Trophoblast cell (in vitro differentiated cells and primary cell): ENCODE results near the gene ITGA11.

Source experiments
- DNase-seq, 2 donors: peaks; one replicate each; pipeline ENCODE4 v3.0.0-alpha.2; 2016
- H2AFZ ChIP-seq: 2 replicates; pipeline ENCODE4 v1.6.1; 2013; ENCODE audit warnings: low read length, moderate library complexity, mild to moderate bottlenecking; ENCODE audit not compliant: insufficient read depth, poor library complexity
- H2AK5ac ChIP-seq: 2 replicates; pipeline ENCODE4 v1.6.1; 2013; ENCODE audit warnings: mild to moderate bottlenecking, low read length
- H2BK120ac ChIP-seq: 2 replicates; pipeline ENCODE4 v1.6.1; 2013; ENCODE audit warnings: low read length, mild to moderate bottlenecking, moderate library complexity; ENCODE audit not compliant: insufficient read depth, poor library complexity
- H2BK12ac ChIP-seq: 2 replicates; pipeline ENCODE4 v1.6.1; 2013; ENCODE audit warnings: mild to moderate bottlenecking, low read length, moderate library complexity
- H2BK5ac ChIP-seq: 2 replicates; pipeline ENCODE4 v1.6.1; 2013; ENCODE audit warnings: low read length, low read depth, moderate library complexity, mild to moderate bottlenecking; ENCODE audit not compliant: poor library complexity
- H3K14ac ChIP-seq: 2 replicates; pipeline ENCODE4 v1.6.1; 2013; ENCODE audit warnings: mild to moderate bottlenecking, low read length
- H3K18ac ChIP-seq: 2 replicates; pipeline ENCODE4 v1.6.1; 2013; ENCODE audit warnings: mild to moderate bottlenecking, low read length
- H3K23ac ChIP-seq: 2 replicates; pipeline ENCODE4 v1.6.1; 2013; ENCODE audit warnings: low read length
- H3K27ac ChIP-seq: 2 replicates; pipeline ENCODE4 v1.5.1; 2013; ENCODE audit warnings: low read depth, mild to moderate bottlenecking, inconsistent platforms, low read length, moderate library complexity
- H3K27me3 ChIP-seq: 2 replicates; pipeline ENCODE4 v1.6.1; 2013; ENCODE audit warnings: inconsistent platforms, mild to moderate bottlenecking, low read length, moderate library complexity; ENCODE audit not compliant: insufficient read depth
- H3K36me3 ChIP-seq, 2 experiments: 1 replicate in 1 of 2; 2 replicates in 1 of 2; pipeline ENCODE4 v1.6.1; 2013; ENCODE audit warnings: low read length in 2 of 2, mild to moderate bottlenecking in 2 of 2, moderate library complexity in 1 of 2; ENCODE audit not compliant: insufficient read depth in 2 of 2, control insufficient read depth in 1 of 2
- H3K4ac ChIP-seq: 2 replicates; pipeline ENCODE4 v1.6.1; 2013; ENCODE audit warnings: low read depth, mild to moderate bottlenecking, low read length, moderate library complexity
- H3K4me1 ChIP-seq, 2 experiments: 1 replicate in 1 of 2; 2 replicates in 1 of 2; pipeline ENCODE4 v1.6.1; 2013; ENCODE audit warnings: low read length in 2 of 2, mild to moderate bottlenecking in 2 of 2, moderate library complexity in 1 of 2; ENCODE audit not compliant: insufficient read depth in 2 of 2, control insufficient read depth in 1 of 2
- H3K4me2 ChIP-seq: 2 replicates; pipeline ENCODE4 v1.6.1; 2013; ENCODE audit warnings: inconsistent platforms, mild to moderate bottlenecking, low read length, moderate library complexity
- H3K4me3 ChIP-seq: 2 replicates; pipeline ENCODE4 v1.5.1; 2013; ENCODE audit warnings: mild to moderate bottlenecking, low read depth, low read length, inconsistent platforms
- H3K79me1 ChIP-seq: one replicate; pipeline ENCODE4 v1.6.1; 2013; ENCODE audit warnings: low read length
- H3K79me2 ChIP-seq: 2 replicates; pipeline ENCODE4 v1.6.1; 2013; ENCODE audit warnings: low read length, mild to moderate bottlenecking; ENCODE audit not compliant: control insufficient read depth, insufficient read depth, poor library complexity
- H3K9ac ChIP-seq: 2 replicates; pipeline ENCODE4 v1.6.1; 2013; ENCODE audit warnings: mild to moderate bottlenecking, low read length
- H3K9me3 ChIP-seq: 2 replicates; pipeline ENCODE4 v1.6.1; 2013; ENCODE audit warnings: low read depth, mild to moderate bottlenecking, control low read depth, inconsistent platforms, low read length; ENCODE audit not compliant: insufficient read depth
- H4K12ac ChIP-seq: 2 replicates; pipeline ENCODE4 v1.6.1; 2013; ENCODE audit warnings: low read depth, mild to moderate bottlenecking, low read length, moderate library complexity
- H4K8ac ChIP-seq: 2 replicates; pipeline ENCODE4 v1.6.1; 2013; ENCODE audit warnings: low read depth, mild to moderate bottlenecking, low read length, moderate library complexity
- H4K91ac ChIP-seq: one replicate; pipeline ENCODE4 v1.6.1; 2013; ENCODE audit warnings: low read depth, mild to moderate bottlenecking, low read length, moderate library complexity
- WGBS: extraction: QIAGEN DNeasy Blood & Tissue Kit; methylation state at CpG from one replicate; pipeline ENCODE4 v1.1.7; 2013; ENCODE audit warnings: missing lambda C conversion rate; ENCODE audit not compliant: insufficient read length, insufficient coverage; ENCODE audit errors: extremely low coverage; 5-methylcytosine and 5-hydroxymethylcytosine counted together

ITGA11 gene

DNA sequence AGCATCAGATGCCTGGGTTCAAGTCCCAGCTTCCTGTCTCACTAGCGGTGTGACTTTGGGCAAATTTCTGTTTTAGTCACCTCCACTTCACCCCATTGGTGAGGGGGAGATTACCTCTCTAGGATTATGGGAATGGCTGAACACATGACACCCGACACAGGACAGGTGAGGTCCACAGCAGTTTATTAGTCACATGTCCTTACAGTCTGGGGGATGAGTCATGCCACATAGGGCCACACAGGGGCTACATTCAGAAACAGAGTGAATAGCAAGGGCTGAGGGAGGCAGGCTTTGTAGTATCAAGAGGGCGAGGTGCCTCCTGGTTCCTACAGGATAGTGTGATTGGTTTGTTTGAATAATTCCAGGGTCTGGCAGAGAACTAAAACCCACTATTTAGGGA, 15.2 kb upstream of the ITGA11 start:
- Histone ChIP-seq H3K4ac (no peak overlapping the region), H2BK120ac (no peak overlapping the region), H3K27me3 (no peaks in the 10 kb centered on the region), H3K9me3 (no peaks in the 10 kb centered on the region), H4K12ac (no peak overlapping the region), H3K14ac (no peak overlapping the region), H3K9ac (no peak overlapping the region), H3K4me3 (no peak overlapping the region), H3K79me2 (no peaks in the 10 kb centered on the region), H3K27ac (no peak overlapping the region), H2AFZ (no peak overlapping the region), H2BK12ac (no peak overlapping the region), H3K36me3 (no peaks in the 10 kb centered on the region), H3K4me1 (no peaks in the 10 kb centered on the region), H4K8ac (no peak overlapping the region), H2AK5ac (no peak overlapping the region), H3K79me1 (no peaks in the 10 kb centered on the region), H3K18ac (no peak overlapping the region), H4K91ac (no peak overlapping the region), H2BK5ac (no peak overlapping the region), H3K4me2 (no peak overlapping the region), H3K23ac (no peak overlapping the region)
- DNase-seq, result no peak
- WGBS, result no CpG with 5 or more reads among the region's 3 CpGs

DNA sequence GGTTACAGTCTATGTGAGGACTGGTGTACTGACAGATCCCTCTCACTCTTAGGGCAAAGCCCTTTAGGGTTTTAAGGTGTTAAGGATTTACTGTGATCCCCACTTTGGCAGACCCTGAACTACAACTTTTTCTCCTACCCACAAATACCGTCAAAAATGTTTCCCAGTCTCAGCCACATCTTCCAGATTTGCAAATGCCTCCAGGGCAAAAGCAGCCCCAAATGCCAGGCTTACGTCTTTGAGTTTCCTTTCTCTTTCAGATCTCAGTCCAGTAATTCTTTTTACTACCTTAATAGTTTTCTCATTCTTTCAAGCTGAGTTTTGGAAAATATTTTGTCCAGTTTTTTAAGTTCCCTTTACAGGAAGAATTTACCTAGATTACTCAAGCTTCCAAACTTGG, 13.4 kb upstream of the ITGA11 start:
- no peak overlapping the region for H2BK120ac ChIP-seq
- H3K4me3 ChIP-seq, result no peak overlapping the region
- no peak overlapping the region for H2AK5ac ChIP-seq
- H2BK12ac ChIP-seq, result no peak overlapping the region
- H3K79me1 ChIP-seq, result no peaks in the 10 kb centered on the region
- H2AFZ ChIP-seq, result no peak overlapping the region
- H3K4ac ChIP-seq, result no peak overlapping the region
- H4K12ac ChIP-seq, result no peak overlapping the region
- no peak overlapping the region for H4K8ac ChIP-seq
- H3K79me2 ChIP-seq, result no peaks in the 10 kb centered on the region
- no peaks in the 10 kb centered on the region for H3K36me3 ChIP-seq
- no peak overlapping the region for H2BK5ac ChIP-seq
- no peak overlapping the region for H3K23ac ChIP-seq
- H4K91ac ChIP-seq, result no peak overlapping the region
- no peak overlapping the region for H3K27ac ChIP-seq
- no peaks in the 10 kb centered on the region for H3K9me3 ChIP-seq
- H3K4me1 ChIP-seq, result no peaks in the 10 kb centered on the region
- H3K4me2 ChIP-seq, result no peak overlapping the region
- H3K9ac ChIP-seq, result no peak overlapping the region
- no peak overlapping the region for H3K18ac ChIP-seq
- H3K27me3 ChIP-seq, result no peaks in the 10 kb centered on the region
- no CpG with 5 or more reads among the region's 2 CpGs for WGBS
- peak in 1 of 2 donors; percentile 18 for DNase-seq
- no peak overlapping the region for H3K14ac ChIP-seq

DNA sequence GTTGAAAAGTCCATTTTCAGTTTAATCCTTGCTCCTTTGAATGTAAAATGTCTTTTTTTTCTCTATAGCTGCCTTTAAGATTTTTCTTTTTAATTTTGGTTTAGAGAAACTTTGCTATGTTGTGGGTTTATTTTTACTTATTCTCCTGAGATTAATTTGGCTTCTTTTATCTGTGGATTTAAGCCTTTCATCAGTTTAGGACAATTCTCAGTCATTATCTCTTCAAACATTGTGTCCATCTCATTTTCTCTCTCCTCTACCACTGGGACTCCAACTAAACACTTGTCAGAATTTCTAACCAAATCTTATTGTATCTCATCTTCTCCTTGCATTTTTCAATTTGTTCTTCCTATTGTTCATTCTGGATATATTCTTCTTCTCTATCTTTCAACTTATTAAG, 12.4 kb upstream of the ITGA11 start:
- Histone ChIP-seq H3K36me3 (no peaks in the 10 kb centered on the region), H3K4ac (no peak overlapping the region), H3K27me3 (no peaks in the 10 kb centered on the region), H3K27ac (no peak overlapping the region), H3K23ac (no peak overlapping the region), H3K9me3 (no peaks in the 10 kb centered on the region), H2BK12ac (no peak overlapping the region), H2AFZ (no peak overlapping the region), H3K4me3 (no peak overlapping the region), H3K79me2 (no peaks in the 10 kb centered on the region), H4K8ac (no peak overlapping the region), H4K91ac (no peak overlapping the region), H2BK5ac (no peak overlapping the region), H3K79me1 (no peaks in the 10 kb centered on the region), H3K14ac (no peak overlapping the region), H3K4me2 (no peak overlapping the region), H2AK5ac (no peak overlapping the region), H3K18ac (no peak overlapping the region), H4K12ac (no peak overlapping the region), H3K9ac (no peak overlapping the region), H2BK120ac (no peak overlapping the region), H3K4me1 (no peaks in the 10 kb centered on the region)
- DNase-seq, result no peak

DNA sequence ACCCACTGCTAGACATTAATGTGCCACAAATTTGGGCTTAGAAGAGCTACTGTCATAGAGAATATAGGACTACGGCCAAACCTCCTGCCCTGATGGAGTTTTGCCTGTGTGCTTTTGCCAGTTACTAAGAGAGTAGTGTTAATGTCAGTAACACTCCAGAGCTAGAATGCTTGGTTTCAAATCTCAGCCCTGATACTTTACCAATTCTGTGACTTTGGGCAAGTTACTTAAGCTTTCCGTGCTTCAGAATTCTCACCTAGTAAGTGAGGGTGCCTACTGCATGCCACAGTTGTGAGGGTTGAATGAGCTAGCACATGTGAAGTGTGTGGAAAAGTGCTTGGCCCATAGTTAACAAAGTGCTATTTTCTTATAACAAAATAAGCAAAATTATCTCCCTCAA, 10.9 kb upstream of the ITGA11 start:
- no peak for DNase-seq
- no peak overlapping the region for H2AFZ ChIP-seq
- no peaks in the 10 kb centered on the region for H3K27me3 ChIP-seq
- no peak overlapping the region for H2BK5ac ChIP-seq
- no peak overlapping the region for H3K4me2 ChIP-seq
- H4K8ac ChIP-seq, result no peak overlapping the region
- H3K79me2 ChIP-seq, result no peaks in the 10 kb centered on the region
- H2AK5ac ChIP-seq, result no peak overlapping the region
- no peak overlapping the region for H4K91ac ChIP-seq
- no peak overlapping the region for H3K9ac ChIP-seq
- H3K27ac ChIP-seq, result no peak overlapping the region
- H2BK120ac ChIP-seq, result no peak overlapping the region
- WGBS, result no CpG with 5 or more reads among the region's 2 CpGs
- peaks cover 2% of the 10 kb centered on the region for H3K9me3 ChIP-seq
- no peak overlapping the region for H3K14ac ChIP-seq
- no peak overlapping the region for H3K4ac ChIP-seq
- no peak overlapping the region for H3K23ac ChIP-seq
- H3K79me1 ChIP-seq, result no peaks in the 10 kb centered on the region
- no peak overlapping the region for H3K4me3 ChIP-seq
- H3K36me3 ChIP-seq, result no peaks in the 10 kb centered on the region
- H4K12ac ChIP-seq, result no peak overlapping the region
- H2BK12ac ChIP-seq, result no peak overlapping the region
- no peaks in the 10 kb centered on the region for H3K4me1 ChIP-seq
- H3K18ac ChIP-seq, result no peak overlapping the region

DNA sequence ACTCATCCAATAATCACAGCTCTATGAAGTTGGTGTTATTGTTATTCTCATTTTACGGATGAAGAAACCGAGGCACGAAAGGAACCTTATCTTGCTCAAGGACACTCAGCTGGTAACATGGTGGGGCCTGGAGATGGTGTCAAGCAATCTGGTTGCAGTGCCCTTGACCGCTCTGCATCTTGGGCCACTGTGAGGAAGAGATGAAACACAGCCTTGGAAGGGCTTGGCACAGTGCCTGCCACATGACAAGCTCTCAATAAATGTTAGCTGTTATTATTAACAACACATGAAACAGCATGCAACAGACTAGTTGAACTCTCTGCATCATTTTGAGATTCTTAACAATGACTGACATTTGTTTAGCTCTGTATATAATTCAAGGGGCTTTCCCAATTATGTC, 10.1 kb upstream of the ITGA11 start:
- Histone ChIP-seq H3K27ac (no peak overlapping the region), H3K4me1 (no peaks in the 10 kb centered on the region), H3K9me3 (peaks cover 2% of the 10 kb centered on the region), H2BK120ac (no peak overlapping the region), H3K36me3 (no peaks in the 10 kb centered on the region), H2AK5ac (no peak overlapping the region), H4K12ac (no peak overlapping the region), H3K4me3 (no peak overlapping the region), H2AFZ (no peak overlapping the region), H3K79me2 (no peaks in the 10 kb centered on the region), H4K8ac (no peak overlapping the region), H3K27me3 (peaks cover 3% of the 10 kb centered on the region), H4K91ac (no peak overlapping the region), H3K14ac (no peak overlapping the region), H3K79me1 (no peaks in the 10 kb centered on the region), H2BK5ac (no peak overlapping the region), H3K4ac (no peak overlapping the region), H3K23ac (no peak overlapping the region), H3K4me2 (no peak overlapping the region), H3K18ac (no peak overlapping the region), H2BK12ac (no peak overlapping the region), H3K9ac (no peak overlapping the region)
- no CpG with 5 or more reads among the region's 4 CpGs for WGBS
- DNase-seq, result no peak
